NCI-H446 (cell line): Measurements from ENCODE around the gene TXLNG.

Source experiments
- DNase-seq, 2 experiments: peaks; one replicate each; lab custom pipeline; 2025; lab: John Stamatoyannopoulos, UW

TXLNG gene

GRCh38 chrX:16785247-16786138 lies 773 bp upstream of the TXLNG start:
- no peak for DNase-seq

GRCh38 chrX:16786791-16787735 lies 797 bp downstream of the TXLNG start:
- no peak for DNase-seq

- DNase-seq, result peak in 1 of 2 experiments; percentile 2
Measured at GRCh38 chrX:16788477-16788876, 2.2 kb downstream of the TXLNG start.

- DNase-seq, result no peak
Measured at GRCh38 chrX:16796298-16796697, 10.0 kb downstream of the TXLNG start.

GRCh38 chrX:16797358-16797757 lies 11.1 kb downstream of the TXLNG start:
- peak in 1 of 2 experiments; percentile 70 for DNase-seq

GRCh38 chrX:16797841-16798240 lies 11.6 kb downstream of the TXLNG start:
- DNase-seq, result no peak

GRCh38 chrX:16804923-16805464 lies 18.7 kb downstream of the TXLNG start:
- DNase-seq, result no peak

- DNase-seq, result no peak
Measured at GRCh38 chrX:16807548-16807947, 21.3 kb downstream of the TXLNG start.

- DNase-seq, result no peak
Measured at GRCh38 chrX:16807976-16808542, 21.8 kb downstream of the TXLNG start.

GRCh38 chrX:16814597-16814996 lies 28.3 kb downstream of the TXLNG start:
- DNase-seq, result no peak

- no peak for DNase-seq
Measured at GRCh38 chrX:16819634-16820033, 33.4 kb downstream of the TXLNG start.

GRCh38 chrX:16822723-16823122 lies 36.5 kb downstream of the TXLNG start:
- no peak for DNase-seq

- DNase-seq, result no peak
Measured at GRCh38 chrX:16825264-16826035, 39.2 kb downstream of the TXLNG start.

GRCh38 chrX:16826207-16826606 lies 39.9 kb downstream of the TXLNG start:
- DNase-seq, result peak in 1 of 2 experiments; percentile 37

GRCh38 chrX:16827225-16827624 lies 41.0 kb downstream of the TXLNG start:
- no peak for DNase-seq

GRCh38 chrX:16828124-16828908 lies 42.0 kb downstream of the TXLNG start:
- DNase-seq, result no peak

- DNase-seq, result no peak
Measured at GRCh38 chrX:16832301-16832700, 46.0 kb downstream of the TXLNG start.

GRCh38 chrX:16834806-16835205 lies 48.5 kb downstream of the TXLNG start:
- DNase-seq, result no peak

GRCh38 chrX:16836371-16836770 lies 50.1 kb downstream of the TXLNG start:
- no peak for DNase-seq
